RPMI8226 (cell line): ENCODE measurements around the gene KIF13A.
"Not testable (repeated sequence)": the region's sequence is repeated elsewhere in the genome, so short reads cannot be mapped to it uniquely, and the experiment has no call there.

Source experiments
- DNase-seq: peaks from one replicate; pipeline ENCODE4 v3.0.0-alpha.2; 2015

Gene KIF13A

DNA sequence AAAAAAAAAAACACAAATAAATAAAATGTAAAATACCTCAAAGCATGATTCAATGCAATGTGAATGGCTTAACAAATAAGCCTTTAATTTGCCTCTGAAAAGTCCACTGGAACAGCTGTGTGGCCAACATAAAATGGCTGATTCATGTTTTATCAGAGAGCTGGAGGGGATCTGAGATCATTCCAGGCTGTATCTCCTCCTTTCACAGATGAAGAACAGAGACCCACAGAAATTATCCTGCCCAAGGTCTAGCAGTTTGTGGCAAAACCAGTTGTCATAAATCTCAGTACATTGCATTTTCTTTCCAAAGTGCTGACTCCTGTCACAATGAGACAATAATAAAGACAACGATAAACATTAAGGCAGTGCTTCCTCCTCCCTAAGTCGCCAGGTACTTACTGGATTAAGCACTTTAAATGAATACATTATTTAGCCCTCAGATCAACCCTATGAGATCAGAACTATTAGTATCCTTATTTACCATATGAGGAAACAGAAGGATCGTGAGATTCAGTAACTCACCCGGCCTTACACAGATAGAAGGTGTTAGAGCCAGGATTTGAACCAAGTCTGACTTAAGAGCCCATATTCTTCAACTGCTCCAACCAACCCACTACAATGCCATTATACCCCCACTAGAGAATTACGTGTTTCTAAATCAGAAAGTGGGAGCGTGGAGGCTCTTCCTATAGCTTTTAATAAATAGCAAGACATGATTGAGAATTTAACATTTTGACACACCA, 118.3 kb downstream of the KIF13A start:
- peak; percentile 54 for DNase-seq

DNA sequence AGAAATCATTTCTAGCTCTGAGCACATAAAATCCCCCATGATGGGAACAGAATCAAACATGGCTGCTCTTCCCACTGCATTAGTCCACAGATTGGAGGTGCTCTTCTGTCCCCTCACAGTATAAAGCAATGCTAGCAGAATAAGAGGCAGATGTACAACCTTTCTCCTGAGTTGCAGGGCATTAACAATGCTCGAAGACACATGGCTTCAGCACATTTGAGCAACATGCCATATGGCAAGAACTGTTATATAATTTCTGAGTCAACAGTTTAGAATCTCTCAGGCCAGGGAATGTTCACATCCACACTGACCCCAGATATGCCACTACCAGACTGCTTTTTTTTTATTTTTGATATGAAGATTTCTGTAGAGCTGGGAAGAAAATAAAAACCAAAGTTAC, 119.6 kb downstream of the KIF13A start:
- DNase-seq = peak; percentile 87

DNA sequence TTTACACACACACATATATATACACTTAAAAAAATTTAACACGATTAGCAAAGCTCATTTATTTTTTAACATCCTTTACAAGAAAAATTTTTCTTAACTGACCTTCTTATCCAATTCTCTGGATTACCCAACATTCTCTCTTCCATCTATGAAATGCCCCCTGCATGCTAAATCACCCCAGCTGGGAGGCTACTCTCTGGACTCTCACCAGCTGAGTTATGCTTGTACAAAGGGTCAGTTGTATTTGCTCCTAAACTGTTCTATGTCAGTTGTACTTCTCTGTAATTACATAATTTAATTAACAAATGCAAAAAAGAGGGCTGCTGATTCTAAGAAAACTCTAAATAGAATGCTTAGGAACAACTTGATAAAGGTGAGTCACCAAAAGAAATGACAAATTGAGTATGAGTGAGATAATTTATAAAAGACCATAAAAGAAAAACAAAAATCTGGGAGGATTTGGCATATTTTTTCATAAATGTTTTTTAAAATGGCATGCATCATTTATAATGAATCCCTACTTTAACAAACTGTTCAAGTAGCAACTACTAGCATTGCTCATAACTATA, 120.5 kb downstream of the KIF13A start:
- DNase-seq = no peak

DNA sequence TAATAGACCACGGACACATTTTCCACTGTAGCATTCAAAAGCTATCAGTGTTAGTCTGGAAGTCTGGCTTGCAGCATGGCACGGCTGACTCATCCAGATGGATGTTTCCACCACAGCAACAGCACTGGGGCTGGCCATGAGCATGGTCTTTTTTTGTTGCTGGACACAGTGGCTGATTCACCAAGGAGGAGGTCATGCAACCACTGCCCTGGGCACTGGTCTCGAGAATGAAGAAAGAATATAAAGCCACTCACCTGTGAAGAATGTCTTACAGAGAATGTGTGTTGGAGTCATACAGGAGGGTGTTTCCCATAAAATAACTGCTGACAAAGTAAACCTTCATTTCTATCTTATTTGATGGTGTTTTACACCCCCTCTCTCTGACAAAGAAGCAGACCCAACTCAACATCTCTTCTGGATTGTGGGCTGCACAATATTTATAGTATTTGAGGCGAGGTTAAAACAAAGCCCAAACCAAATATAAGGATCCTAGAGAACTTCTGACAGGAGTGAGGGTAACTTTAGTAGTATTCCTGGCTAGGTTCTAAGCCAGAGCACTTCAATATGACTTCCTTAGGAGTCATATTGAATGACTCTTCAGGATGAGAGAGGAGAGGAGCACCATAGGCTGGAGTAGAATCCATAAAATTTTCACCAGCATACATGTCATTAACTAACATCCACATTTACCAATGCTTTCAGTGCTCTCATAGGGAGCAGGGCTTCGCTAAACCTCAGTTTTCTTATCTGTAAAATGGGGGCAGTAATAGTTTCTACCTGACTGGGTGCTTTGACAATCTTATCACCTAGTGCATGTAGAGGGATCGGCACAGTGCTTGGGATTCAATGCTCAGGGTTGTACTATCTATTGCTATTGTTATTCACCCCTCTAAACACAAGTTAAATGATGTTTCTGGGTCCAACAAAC, 121.4 kb downstream of the KIF13A start:
- no peak for DNase-seq

GRCh38 chr6:17865243-17865642, 122.2 kb downstream of the KIF13A start:
- DNase-seq = peak; percentile 94

- peak; percentile 59 for DNase-seq
These were observed 123.3 kb downstream of the KIF13A start for GRCh38 chr6:17863901-17864754.

- DNase-seq = no peak
These were observed 126.1 kb downstream of the KIF13A start for GRCh38 chr6:17861361-17861760.

DNA sequence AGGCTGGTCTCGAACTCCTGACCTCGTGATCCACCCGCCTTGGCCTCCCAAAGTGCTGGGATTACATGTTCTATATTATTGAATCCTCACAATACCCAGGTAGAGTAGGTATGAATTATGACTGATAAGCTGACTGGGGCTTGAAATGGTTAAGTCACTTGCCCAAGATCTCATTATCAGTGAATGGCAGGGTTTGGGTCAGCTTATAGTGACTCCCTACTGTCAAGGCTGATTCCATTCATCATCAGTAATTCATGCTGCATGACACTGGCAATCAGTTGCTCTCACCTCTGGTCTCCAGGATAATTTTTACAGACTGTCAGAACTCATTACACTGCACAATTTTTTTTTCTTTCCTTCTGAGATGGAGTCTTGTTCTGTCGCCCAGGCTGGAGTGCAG, 127.6 kb downstream of the KIF13A start:
- DNase-seq = no peak

GRCh38 chr6:17858584-17858983, 128.9 kb downstream of the KIF13A start:
- no peak for DNase-seq

GRCh38 chr6:17857188-17857587, 130.2 kb downstream of the KIF13A start:
- not testable (repeated sequence) for DNase-seq

GRCh38 chr6:17856306-17856705, 131.1 kb downstream of the KIF13A start:
- no peak for DNase-seq

DNA sequence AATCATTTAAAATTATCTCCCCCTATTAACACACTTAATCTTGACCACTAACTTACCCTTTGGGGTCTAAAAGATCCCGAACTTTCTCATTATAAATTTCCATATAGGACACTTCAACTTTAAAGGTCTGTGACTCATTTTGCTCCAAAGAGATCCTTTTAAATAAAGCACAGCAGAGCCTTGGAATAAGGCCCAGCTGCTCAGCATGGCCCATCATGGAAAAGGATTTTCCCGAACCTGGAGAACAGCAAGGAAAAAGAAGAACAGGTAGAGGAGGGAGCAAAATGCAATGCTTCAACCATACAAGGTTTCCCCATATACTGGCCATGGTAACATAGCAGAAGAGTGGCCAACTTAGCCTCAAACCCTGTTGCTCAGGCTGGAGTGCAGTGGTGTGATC, 132.1 kb downstream of the KIF13A start:
- no peak for DNase-seq

DNA sequence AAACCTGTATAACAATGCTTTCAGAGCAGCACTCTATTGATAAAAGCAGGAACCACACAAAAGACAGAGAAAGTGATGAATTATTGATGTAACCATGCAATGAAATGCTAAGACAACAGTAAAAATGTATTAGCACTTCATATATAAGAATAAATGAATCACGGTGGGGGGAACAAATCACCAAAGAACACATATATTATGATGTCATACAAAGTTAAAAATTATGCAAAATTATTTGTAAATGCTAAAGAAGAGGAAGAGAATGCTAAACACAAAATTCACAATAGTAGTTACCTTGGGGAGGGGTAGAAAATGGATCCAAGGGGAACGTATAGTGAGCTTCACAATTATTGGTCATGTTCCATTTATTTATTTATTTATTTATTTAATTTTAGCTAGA, 133.9 kb downstream of the KIF13A start:
- DNase-seq = no peak

GRCh38 chr6:17851720-17852161, 135.7 kb downstream of the KIF13A start:
- no peak for DNase-seq

DNA sequence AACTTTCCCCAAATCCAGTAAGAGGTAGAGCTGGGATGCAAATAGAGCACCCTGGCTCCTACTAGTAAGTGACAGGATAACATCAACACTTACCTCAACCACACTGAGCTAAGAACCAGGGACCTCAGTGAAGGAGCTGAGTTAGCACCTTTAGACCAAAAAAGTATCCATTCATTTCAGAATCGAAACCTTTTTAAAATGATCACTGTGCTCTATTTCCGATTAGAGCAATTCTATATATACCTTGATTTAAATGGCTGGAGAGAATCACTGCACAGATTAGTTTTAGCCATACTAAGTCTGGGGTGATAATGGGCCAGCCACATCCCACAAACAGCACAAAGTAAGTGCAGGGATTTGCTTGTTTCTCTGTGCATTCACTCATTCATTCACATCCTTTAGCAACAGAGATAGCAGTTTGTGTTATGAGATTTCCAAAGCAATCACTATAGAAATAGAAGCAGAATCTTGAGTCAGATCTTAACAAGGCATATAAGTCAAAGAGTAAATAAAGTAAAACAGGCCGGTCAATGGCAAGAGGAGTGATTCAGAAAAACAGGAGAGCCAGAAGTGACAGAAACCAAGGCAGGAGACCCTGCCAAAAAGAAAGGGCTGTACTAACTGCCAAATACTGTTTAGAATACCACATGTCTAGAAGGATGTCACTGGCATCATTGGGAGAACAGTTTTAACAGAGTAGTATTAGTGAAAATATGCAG, 136.3 kb downstream of the KIF13A start:
- peak; percentile 74 for DNase-seq

- no peak for DNase-seq
These were observed 137.2 kb downstream of the KIF13A start for GRCh38 chr6:17850281-17850680.

DNA sequence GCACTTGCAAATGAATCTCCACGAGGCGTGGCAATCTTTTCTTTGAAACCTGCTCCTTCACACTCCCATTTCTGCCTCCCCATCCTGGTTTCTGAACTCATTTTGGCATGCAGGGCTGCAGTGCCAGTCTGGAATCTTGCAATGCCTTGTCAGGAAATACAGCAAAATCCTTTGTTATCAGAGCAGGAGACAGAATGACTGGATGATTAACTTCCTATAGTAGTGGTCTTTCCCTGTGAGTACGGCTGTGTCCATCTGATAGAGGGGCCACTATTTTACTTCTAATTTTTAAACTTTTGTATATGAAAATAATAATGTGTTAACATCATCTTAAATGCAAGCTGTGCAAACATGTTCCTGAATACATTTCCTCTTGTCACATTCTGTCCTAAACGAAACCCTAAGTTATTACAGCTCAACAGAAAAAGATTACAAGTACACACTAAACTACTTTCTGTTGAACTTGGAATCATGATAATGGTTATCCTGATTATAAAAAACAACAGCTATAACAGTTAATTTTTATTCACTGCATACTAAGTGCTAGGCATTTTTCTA, 140.2 kb downstream of the KIF13A start:
- no peak for DNase-seq

DNA sequence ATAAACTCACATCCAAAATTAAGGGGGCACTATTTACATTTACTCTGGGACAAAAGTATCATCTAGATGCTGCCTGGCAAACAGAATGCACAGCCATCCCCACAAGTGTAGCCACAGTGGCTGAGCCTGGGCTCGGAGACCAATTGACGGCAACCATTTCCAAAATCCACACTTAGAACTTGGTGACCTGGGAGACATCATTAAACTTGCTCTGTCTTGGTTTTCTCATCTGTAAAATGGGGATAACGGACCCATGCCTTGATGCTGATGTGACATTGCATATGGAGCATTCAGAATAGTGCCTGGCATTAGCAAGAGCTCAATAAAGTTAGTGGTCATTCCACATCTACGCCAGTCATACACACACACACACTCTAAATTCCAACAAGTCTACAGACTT, 140.7 kb downstream of the KIF13A start:
- no peak for DNase-seq

DNA sequence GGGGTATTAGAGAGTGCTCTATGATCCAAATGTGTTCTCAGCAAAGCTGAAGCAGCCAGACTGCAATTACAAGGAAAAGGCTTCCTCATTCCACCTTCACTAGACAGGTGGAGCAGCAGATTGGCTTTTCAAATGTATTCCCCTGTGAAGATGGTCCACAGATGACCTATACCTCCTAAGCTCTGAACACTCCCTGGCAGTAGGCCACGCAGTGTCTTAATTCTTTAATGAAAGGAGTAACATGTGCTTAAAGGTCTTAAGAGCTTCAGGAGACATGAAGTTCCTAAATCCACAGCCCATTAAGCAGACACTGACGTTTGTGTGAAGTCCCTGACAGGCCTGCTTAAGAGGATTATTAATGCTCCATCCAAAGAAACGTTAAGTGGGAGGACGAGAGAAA, 141.8 kb downstream of the KIF13A start:
- DNase-seq = no peak

DNA sequence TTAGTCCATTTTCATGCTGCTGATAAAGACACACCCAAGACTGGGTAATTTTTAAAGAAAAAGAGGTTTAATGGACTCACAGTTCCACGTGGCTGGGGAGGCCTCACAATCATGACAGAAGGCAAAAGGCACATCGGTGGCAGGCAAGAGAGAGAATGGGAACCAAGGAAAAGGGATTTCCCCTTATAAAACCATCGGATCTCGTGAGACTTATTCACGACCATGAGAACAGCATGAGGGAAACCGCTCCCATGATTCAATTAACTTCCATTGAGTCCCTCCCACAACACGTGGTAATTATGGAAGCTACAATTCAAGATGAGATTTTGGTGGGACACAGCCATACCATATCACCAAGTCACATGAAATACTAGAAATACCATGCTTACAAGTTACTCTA, 142.5 kb downstream of the KIF13A start:
- not testable (repeated sequence) for DNase-seq

DNA sequence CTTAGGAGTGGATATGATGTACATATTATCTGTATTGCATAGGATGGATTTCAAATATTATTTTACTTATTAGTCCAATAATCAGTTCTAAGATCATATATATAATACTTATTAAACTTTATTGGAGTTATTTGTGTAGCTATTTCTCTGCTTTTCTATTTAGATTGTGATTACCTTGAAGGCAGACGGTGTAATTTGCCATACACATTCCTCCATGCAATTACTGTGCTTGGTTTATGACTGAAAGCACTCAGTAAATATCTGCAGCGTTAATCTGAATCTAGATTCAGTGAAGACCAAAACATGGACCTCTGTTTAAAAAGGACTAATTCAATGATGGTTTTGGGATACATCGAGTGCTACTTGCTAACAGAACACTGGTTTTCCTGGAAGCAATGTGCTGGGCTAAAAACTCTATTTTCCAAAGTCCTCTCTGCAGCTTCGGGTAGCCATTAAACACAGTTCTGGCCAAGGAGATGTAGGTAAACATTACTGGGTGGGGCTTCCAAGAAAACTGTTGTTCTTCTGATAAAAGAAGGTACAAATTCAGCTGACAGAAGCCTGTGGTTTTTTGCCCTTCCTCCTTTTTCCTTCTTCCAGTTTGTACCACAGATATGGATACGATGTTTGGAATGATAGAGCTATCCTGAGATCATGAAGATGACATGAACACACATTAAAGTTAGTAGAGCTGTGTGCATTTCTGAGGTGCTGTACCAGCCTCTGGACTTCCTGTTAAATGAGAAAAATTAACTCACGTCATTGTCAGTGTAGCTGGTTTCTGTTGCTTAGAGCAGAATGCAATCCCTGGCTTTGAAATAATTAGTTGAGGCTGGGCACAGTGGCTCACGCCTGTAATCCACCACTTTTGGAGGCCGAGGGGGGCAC, 144.3 kb downstream of the KIF13A start:
- DNase-seq = no peak
